Glomerular endothelial cell (primary cell): ENCODE data around the gene CNTRL. TPM values are rescaled to one million over a fixed set of nuclear protein-coding genes. Genes with fewer than 3 reads are reported as not detected.

Source experiments
- total RNA-seq: library from RNA; depleted of rRNA; stranded (reverse); fragments of >200 nt; gene quantifications from 2 replicates; pipeline ENCODE4 v1.2.3, GENCODE V29; 2015

The CNTRL gene
- total RNA-seq, 1 donor from 2014 or later = 8.1 TPM

Other genes starting within 250 kb of the CNTRL start
- gene PSMD5, start 232.0 kb upstream of the CNTRL start, total RNA-seq = 36.3 and 114 TPM in 2 replicates
- gene PHF19, start 197.8 kb upstream of the CNTRL start, total RNA-seq = 22.4 and 36.8 TPM in 2 replicates
- gene TRAF1, start 148.2 kb upstream of the CNTRL start, total RNA-seq = 4.2 and 4.3 TPM in 2 replicates
- 0.29 and 1.7 TPM in 2 replicates for gene C5, start 24.7 kb upstream of the CNTRL start, total RNA-seq
- gene RAB14, start 126.9 kb downstream of the CNTRL start, total RNA-seq = 35.6 and 43.3 TPM in 2 replicates
- gene GSN, start 193.2 kb downstream of the CNTRL start, total RNA-seq = 243 and 255 TPM in 2 replicates